ENCODE measurements around the gene ZNF48.

ZNF48 gene

DNA sequence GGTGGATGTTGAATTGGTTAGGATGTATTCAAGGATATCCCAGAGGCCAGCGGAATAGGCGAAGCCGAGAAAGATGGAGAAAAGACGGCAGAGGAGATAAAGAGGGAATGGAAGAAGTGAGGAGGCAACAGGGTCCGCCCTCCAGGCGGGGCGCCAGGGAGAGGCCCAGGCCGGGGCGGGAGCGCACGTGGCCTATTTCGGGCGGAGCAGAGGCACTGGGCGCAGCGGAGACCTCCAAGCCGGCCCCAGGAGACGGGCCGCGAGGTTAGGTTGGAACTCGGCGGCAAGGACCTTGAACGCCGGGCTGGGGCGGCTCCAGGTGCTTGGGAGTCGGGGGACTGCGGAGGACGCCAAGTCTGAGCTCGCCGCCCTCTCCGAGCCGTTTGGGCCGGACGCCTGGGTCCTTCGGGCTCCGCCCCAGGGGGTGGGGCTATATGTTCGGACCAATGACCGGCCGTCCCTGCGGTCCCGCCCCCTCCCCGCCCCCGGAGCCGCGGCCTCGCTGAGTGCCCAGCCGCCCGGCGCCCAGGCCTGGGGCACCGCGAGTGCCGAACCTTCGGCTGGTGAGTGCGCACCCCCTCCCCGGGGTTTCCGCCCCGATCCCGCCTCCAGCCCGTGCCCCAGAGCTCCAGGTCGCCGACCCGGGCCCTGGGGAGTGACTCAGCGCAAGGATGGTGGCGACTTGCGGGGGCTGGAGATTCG is 12.0 kb downstream of the ZNF48 start, which contains the start of gene ZNF771:
Gene ZNF771, plus strand, starts transcription at position 505 of the 702 bp plus-strand sequence. CDS start 448 bp downstream, outside the sequence.
- peak within 1 kb of the TSS; percentile 63 for H3K4me3 ChIP-seq (ENCODE audit: control insufficient read depth, low read depth, low read length)
- TF ChIP-seq, protein P1, sequence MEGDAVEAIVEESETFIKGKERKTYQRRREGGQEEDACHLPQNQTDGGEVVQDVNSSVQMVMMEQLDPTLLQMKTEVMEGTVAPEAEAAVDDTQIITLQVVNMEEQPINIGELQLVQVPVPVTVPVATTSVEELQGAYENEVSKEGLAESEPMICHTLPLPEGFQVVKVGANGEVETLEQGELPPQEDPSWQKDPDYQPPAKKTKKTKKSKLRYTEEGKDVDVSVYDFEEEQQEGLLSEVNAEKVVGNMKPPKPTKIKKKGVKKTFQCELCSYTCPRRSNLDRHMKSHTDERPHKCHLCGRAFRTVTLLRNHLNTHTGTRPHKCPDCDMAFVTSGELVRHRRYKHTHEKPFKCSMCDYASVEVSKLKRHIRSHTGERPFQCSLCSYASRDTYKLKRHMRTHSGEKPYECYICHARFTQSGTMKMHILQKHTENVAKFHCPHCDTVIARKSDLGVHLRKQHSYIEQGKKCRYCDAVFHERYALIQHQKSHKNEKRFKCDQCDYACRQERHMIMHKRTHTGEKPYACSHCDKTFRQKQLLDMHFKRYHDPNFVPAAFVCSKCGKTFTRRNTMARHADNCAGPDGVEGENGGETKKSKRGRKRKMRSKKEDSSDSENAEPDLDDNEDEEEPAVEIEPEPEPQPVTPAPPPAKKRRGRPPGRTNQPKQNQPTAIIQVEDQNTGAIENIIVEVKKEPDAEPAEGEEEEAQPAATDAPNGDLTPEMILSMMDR (conservative IDR thresholded peaks at IDR 0.05; ENCODE audit: control insufficient read depth, insufficient read depth, low read depth, low read length), result no peak
- peak; percentile 79 for DNase-seq (ENCODE audit: low read depth)

DNA sequence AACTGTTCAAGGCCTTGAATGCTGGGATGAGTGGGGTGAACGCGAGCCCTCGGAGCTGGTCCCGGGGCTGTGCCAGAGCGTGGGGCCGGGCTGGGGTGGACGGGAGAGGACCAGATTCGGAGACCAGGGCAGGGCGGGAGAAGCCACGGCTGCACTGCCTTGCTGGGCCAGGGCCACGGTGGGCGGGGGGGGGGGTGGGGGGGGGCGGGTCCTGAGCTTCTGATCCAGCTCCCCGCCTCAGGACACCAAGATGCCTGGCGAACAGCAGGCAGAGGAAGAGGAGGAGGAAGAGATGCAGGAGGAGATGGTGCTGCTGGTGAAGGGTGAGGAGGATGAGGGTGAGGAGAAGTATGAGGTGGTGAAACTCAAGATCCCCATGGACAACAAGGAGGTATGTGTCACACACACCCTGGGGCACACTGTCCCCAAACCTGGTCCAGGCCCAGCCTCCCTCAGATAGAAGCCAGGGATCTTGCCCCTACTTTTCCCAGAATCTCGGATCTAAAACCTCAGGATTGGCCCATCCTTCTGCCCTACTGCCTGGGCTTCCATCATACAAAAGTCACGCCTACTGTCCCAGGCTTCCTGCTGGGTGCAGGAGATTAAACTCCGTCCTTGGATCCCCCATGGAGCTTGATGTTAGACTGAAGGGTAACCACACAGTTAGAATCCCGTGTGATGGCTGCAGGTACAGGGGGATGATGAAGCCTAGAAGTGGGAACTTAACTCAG is 12.7 kb downstream of the ZNF48 start:
- no peak for DNase-seq (ENCODE audit: low read depth)
- H3K4me3 ChIP-seq (ENCODE audit: control insufficient read depth, low read depth, low read length), result peak overlapping the region; percentile 63
- TF ChIP-seq, protein P1 (conservative IDR thresholded peaks at IDR 0.05; ENCODE audit: control insufficient read depth, insufficient read depth, low read depth, low read length), result no peak

DNA sequence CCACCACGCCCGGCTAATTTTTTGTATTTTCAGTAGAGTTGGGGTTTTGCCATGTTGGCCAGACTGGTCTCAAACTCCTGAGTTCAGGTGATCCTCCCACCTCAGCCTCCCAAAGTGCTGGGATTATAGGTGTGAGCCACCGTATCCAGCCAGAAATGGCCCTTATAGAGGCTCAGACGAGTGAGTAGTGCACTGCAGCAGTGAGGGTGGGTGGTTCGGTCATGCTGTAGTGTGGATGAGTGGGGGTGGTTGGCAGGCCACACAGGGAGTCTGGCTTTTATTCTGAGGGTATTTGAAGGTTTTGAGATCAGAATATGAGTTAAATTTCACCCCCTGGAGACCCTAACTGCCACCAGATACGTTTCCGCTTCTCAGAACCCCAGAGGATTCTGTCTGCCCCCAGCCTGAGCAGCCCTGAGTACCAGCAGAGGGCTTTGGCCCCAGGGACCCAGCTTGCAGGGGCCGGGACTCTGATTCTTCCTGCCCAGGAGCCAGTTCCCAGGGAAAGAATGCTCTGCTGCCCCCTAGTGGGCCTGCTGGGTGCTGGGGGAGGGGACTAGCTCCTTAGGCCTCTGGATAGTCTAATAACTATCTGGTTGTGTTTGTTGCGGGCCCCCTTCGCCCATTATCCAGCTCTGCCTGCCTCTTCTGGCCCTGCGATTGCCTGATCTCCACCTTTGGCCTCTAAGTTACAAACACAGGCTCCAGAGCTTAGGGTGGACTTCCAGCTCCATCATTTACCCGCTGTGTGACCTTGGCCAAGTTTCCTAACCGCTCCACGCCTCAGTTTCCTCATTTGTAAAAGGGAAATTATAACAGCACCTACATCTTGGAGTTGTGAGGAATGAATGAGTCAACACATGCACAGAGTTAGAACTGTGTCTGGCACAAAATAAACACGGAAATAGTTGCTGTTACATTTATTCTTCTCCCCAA is 14.2 kb downstream of the ZNF48 start:
- TF ChIP-seq, protein P1 (conservative IDR thresholded peaks at IDR 0.05; ENCODE audit: control insufficient read depth, insufficient read depth, low read depth, low read length), result peak; percentile 94
- DNase-seq (ENCODE audit: low read depth), result peak; percentile 81
- H3K4me3 ChIP-seq (ENCODE audit: control insufficient read depth, low read depth, low read length), result no peak overlapping the region

DNA sequence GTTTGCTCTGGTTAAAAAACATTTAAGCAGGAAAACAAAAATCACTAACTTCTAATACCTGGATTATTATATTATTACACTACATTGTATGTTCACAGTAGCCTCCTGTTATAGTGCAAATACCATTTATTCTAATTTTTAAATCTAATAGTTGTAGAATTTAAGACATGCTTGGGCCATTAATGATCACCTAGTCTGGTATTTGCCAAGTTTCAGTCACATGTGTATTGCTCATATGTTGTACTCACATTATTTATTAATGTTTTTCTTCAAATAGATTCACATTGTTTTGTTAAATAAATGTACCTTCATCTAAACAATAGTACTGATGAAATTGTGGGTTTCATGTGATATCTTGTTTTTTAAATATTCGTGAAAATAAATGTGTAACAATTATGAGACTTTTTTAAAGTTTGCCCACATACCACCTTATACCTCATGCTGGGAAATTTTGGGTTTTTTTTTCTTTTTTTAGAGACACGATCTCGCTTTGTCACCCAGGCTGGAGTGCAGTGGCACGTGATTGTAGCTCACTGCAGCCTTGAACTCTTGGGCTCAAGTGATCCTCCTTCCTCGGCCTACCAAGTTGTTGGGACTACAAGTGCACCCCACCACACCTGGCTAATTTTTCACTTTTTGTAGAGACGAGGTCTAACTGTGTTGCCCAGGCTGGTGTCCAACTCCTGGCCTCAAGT is 18.0 kb downstream of the ZNF48 start:
- no peak overlapping the region for H3K4me3 ChIP-seq (ENCODE audit: control insufficient read depth, low read depth, low read length)
- TF ChIP-seq, protein P1 (conservative IDR thresholded peaks at IDR 0.05; ENCODE audit: control insufficient read depth, insufficient read depth, low read depth, low read length), result no peak
- no peak for DNase-seq (ENCODE audit: low read depth)

DNA sequence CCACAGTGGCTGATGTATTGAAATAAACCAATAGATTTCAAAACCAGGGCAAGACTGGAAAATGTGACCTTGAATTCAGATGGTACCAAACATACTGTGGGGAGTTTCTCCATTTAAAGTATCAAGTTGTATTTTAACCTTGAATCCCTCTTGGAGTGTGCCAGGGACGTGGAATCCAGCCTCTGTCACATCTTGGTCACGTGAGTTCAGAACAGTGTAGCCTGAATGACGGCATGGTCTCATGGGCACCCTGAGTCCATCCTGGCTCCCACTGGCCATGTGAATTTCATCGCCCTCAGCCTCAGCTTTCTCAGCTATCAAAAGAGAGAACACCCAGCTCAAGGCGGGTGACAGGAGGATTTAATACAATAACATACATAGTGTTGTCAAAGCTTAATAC is 18.9 kb downstream of the ZNF48 start:
- no peak for DNase-seq (ENCODE audit: low read depth)
- TF ChIP-seq, protein P1 (conservative IDR thresholded peaks at IDR 0.05; ENCODE audit: control insufficient read depth, insufficient read depth, low read depth, low read length), result no peak

More for the DNA sequence above, 18.9 kb downstream of the ZNF48 start:
- H3K4me3 ChIP-seq (ENCODE audit: control insufficient read depth, low read depth, low read length), result no peak overlapping the region

All from fibroblast of mammary gland (primary cell).